HG02642 (cell line): ENCODE results near the gene TBC1D10A.
"Not testable (repeated sequence)": the region's sequence is repeated elsewhere in the genome, so short reads cannot be mapped to it uniquely, and the experiment has no call there.

ENCODE experiments used
- ATAC-seq: cut with Tn5 transposase; IDR thresholded peaks from one replicate; pipeline ENCODE4 v1.9.1; 2021; ENCODE audit warnings: mild to moderate bottlenecking; ENCODE audit not compliant: unreplicated experiment, poor library complexity

Gene TBC1D10A

GRCh38 chr22:30348404-30348803, 21.7 kb upstream of the TBC1D10A start:
- no peak for ATAC-seq

- no peak for ATAC-seq
Measured at GRCh38 chr22:30347255-30347892, 20.6 kb upstream of the TBC1D10A start.

- no peak for ATAC-seq
Measured at GRCh38 chr22:30344447-30345200, 17.9 kb upstream of the TBC1D10A start.

- no peak for ATAC-seq
Measured at GRCh38 chr22:30340911-30341685, 14.4 kb upstream of the TBC1D10A start.

- no peak for ATAC-seq
Measured at GRCh38 chr22:30338802-30339201, 12.1 kb upstream of the TBC1D10A start.

- not testable (repeated sequence) for ATAC-seq
Measured at GRCh38 chr22:30338341-30338740, 11.6 kb upstream of the TBC1D10A start.

GRCh38 chr22:30337461-30337778, 10.7 kb upstream of the TBC1D10A start:
- no peak for ATAC-seq

GRCh38 chr22:30336752-30337460, 10.2 kb upstream of the TBC1D10A start:
- ATAC-seq = no peak

- ATAC-seq = no peak
Measured at GRCh38 chr22:30335236-30335635, 8.5 kb upstream of the TBC1D10A start.

- no peak for ATAC-seq
Measured at GRCh38 chr22:30334646-30335045, 7.9 kb upstream of the TBC1D10A start.

- ATAC-seq = no peak
Measured at GRCh38 chr22:30333707-30334087, 7.0 kb upstream of the TBC1D10A start.

GRCh38 chr22:30332994-30333706, 6.4 kb upstream of the TBC1D10A start:
- ATAC-seq = no peak

- ATAC-seq = no peak
Measured at GRCh38 chr22:30332551-30332950, 5.8 kb upstream of the TBC1D10A start.

GRCh38 chr22:30328466-30329049, 1.8 kb upstream of the TBC1D10A start:
- no peak for ATAC-seq

GRCh38 chr22:30327864-30328345, 1.2 kb upstream of the TBC1D10A start:
- no peak for ATAC-seq

GRCh38 chr22:30326255-30326705, 461 bp downstream of the TBC1D10A start:
- ATAC-seq = peak; percentile 33

- no peak for ATAC-seq
Measured at GRCh38 chr22:30325724-30326254, 952 bp downstream of the TBC1D10A start.

GRCh38 chr22:30325065-30325720, 1.5 kb downstream of the TBC1D10A start:
- no peak for ATAC-seq
